A673 (cell line): Measurements from ENCODE around the gene C1orf159.

Experiments used
- CTCF ChIP-seq: fragments of 300-800, 200-600 bp; sonication (generic); conservative IDR thresholded peaks from 2 replicates; pipeline ENCODE4 v1.5.1; 2017; ENCODE audit warnings: low read depth, mild to moderate bottlenecking, antibody characterized with exemption, low read length, moderate library complexity, mixed read lengths
- EZH2 ChIP-seq: fragments of 200-600 bp; sonication (generic); IDR thresholded peaks from 2 replicates; pipeline ENCODE4 v1.6.1; 2017; ENCODE audit warnings: borderline replicate concordance, low read depth, mild to moderate bottlenecking, mixed read lengths, antibody characterized with exemption, low read length; ENCODE audit not compliant: poor library complexity, severe bottlenecking

- TF ChIP-seq CTCF (no peak), EZH2 (no peak)
These were observed 3.5 kb upstream of the C1orf159 start for GRCh38 chr1:1119272-1119890.
